ENCODE data around the gene ALDH16A1. TPM values are rescaled to one million over a fixed set of nuclear protein-coding genes. Genes with fewer than 3 reads are reported as not detected.
A peak's percentile ranks its signal among the peaks of the same experiment; 100 is the strongest.

Gene ALDH16A1
- total and polyA plus RNA-seq, 2 of the 8 experiments (the other 6 are each of a cell fraction or from before 2014, with no cell fraction given): 30.5 to 34.3 TPM

DNA sequence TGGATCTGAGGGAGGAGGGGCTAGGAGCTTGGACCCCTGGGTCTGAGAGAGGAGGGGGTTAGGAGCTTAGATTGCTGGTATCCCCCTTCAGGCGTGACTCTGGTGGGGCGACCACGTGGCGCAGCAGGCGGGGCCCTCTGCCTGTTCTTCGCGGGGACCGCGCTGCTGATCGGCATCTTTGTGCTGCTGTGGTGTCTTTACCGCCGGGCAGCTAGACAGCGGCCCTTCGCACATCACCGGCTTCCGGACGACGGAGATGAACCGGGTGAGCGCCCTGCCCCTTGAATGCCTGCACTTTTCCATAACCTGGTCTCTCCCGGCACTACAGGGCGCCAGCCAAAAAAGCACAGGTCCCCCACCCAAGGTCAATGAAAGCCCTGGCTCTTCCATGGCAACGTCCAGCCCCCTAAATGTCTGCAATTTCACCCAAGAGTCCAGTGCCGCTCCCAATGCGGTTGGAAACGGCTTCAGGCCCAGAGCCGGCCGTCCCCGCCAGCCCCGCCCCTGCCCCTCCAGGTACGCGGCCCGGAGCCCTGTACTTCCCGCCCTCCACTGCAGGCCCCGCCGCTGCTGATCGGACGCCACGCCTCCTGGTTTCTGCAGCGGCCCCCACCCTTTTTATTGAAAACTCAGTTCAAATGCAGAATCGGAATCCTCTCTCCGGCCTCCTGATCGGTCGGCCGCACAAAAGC lies 25.0 kb upstream of the ALDH16A1 start:
- Histone ChIP-seq H3K27ac (ENCODE audit: low read depth, low read length) (peak overlapping the region; percentile 26; the same call in 1 of the 2 replicates), H2AK5ac (ENCODE audit: low read depth, low read length) (0 out of 2 replicates have a peak overlapping the region, but pooled peaks have one; percentile 53), H4K91ac (replicated peaks; ENCODE audit: insufficient read length, low read length) (peak overlapping the region; percentile 92), H4K8ac (ENCODE audit: extremely low read depth, insufficient read depth, low read length) (peak overlapping the region; percentile 89), H2BK20ac (ENCODE audit: low read length) (no peak overlapping the region), H3K4ac (replicated peaks; ENCODE audit: insufficient read length, low read depth, low read length) (peak overlapping the region; percentile 87), H3K79me2 (ENCODE audit: control insufficient read depth in 1 of 2, insufficient read depth in 2 of 2, low read length in 2 of 2) (no peaks in the 10 kb centered on the region), H4K5ac (ENCODE audit: insufficient read length, low read depth, low read length) (peak overlapping the region; percentile 78), H2BK12ac (ENCODE audit: low read depth, low read length) (peak overlapping the region; percentile 60; the same call in 1 of the 2 replicates), H3K9me3 (ENCODE audit: insufficient read depth in 2 of 2, low read depth in 1 of 2, low read length in 1 of 2) (peaks cover 0 to 2% of the 10 kb centered on the region in 2 experiments; a peak in 1 of 4 replicates), H3K56ac (replicated peaks; ENCODE audit: insufficient read length, low read depth, low read length) (peak overlapping the region; percentile 73), H3K23me2 (ENCODE audit: low read depth, low read length) (peaks cover 25% of the 10 kb centered on the region), H3K4me1 (replicated peaks in 1 of 4; ENCODE audit: control insufficient read depth in 3 of 4, insufficient read depth in 4 of 4, low read length in 3 of 4) (peaks cover 4 to 39% (median 22%) of the 10 kb centered on the region in 4 experiments), H2BK15ac (ENCODE audit: low read length) (peak overlapping the region; percentile 95; the same call in 1 of the 2 replicates), H3K14ac (ENCODE audit: insufficient read length) (no peak overlapping the region), H3K9ac (replicated peaks in 1 of 4; ENCODE audit: extremely low read depth in 1 of 4, low read depth in 3 of 4, low read length in 3 of 4) (peak overlapping the region in 3 of 4 experiments; percentile 41 to 59 (median 54); a peak in 4 of 7 replicates), H3K27me3 (replicated peaks in 1 of 4; ENCODE audit: control insufficient read depth in 3 of 4, extremely low read depth in 1 of 4, insufficient read depth in 3 of 4, low read length in 3 of 4) (peaks cover 11 to 55% (median 51%) of the 10 kb centered on the region in 4 experiments), H3K4me3 (ENCODE audit: extremely low read depth in 1 of 4, insufficient read depth in 2 of 4, low read depth in 3 of 4, low read length in 4 of 4) (peak overlapping the region; percentile 49 to 71 (median 54)), H4K20me1 (replicated peaks in 1 of 2; ENCODE audit: control insufficient read depth in 1 of 2, insufficient read depth in 2 of 2, low read length in 2 of 2) (no peaks in the 10 kb centered on the region), H2AFZ (ENCODE audit: low read length) (peak overlapping the region; percentile 67), H3K4me2 (ENCODE audit: insufficient read depth in 1 of 2, low read depth in 2 of 2, low read length in 2 of 2) (peak overlapping the region; percentile 92 to 97), H3K23ac (ENCODE audit: insufficient read length) (no peak overlapping the region), H2BK120ac (replicated peaks; ENCODE audit: low read depth, low read length) (no peak overlapping the region), H3K36me3 (ENCODE audit: control insufficient read depth in 2 of 4, insufficient read depth in 4 of 4, low read length in 3 of 4) (no peaks in the 10 kb centered on the region), H3K18ac (ENCODE audit: extremely low read depth, low read length) (peak overlapping the region; percentile 87), H3K79me1 (ENCODE audit: low read depth, low read length) (no peaks in the 10 kb centered on the region), H2BK5ac (ENCODE audit: low read depth, low read length) (peak overlapping the region; percentile 78; the same call in 1 of the 2 replicates)
- ChIA-PET CTCF (ENCODE audit: partially characterized antibody) (interaction anchor here (0.8 to 5.2 kb wide), 7 partner anchors 8 to 127 kb away, joined by 4 to 49 read pairs (median 5); partner anchors contain the start of gene SLC17A7), POLR2A (ENCODE audit: partially characterized antibody) (interaction anchor here (0.8 to 5.0 kb wide), 8 partner anchors 8 to 65 kb away, joined by 3 to 21 read pairs (median 4); partner anchors contain the start of gene TEAD2)
- WGBS, 2 experiments (ENCODE audit: extremely low coverage in 1 of 2, insufficient coverage in 1 of 2, insufficient read length in 1 of 2, insufficient replicate concordance in 2 of 2, low coverage in 1 of 2, low lambda C conversion rate in 2 of 2, missing lambda C conversion rate in 1 of 2): 3% methylated on average over 39 of the region's 45 CpGs; no CpG with 5 or more reads in 1 of the 2 experiments
- FAIRE-seq: no peak
- peak in 1 of 2 experiments; percentile 87 for DNase-seq (ENCODE audit: low read depth in 1 of 2, low spot score in 2 of 2)
- TF ChIP-seq GTF2F1 (IDR thresholded peaks at IDR 0.05; ENCODE audit: borderline replicate concordance, low read depth, low read length) (no peak), E2F6 (IDR thresholded peaks at IDR 0.05) (peak; percentile 82), CHD1 (IDR thresholded peaks at IDR 0.05; ENCODE audit: low read depth, low read length) (no peak), EZH2 (IDR thresholded peaks at IDR 0.05; ENCODE audit: low read depth, low read length, severe bottlenecking) (no peak), CEBPB (IDR thresholded peaks at IDR 0.05; ENCODE audit: low read depth, low read length) (no peak), TAF1 (IDR thresholded peaks at IDR 0.05; ENCODE audit: low read depth, low read length) (0 out of 2 replicates have a peak, but pooled peaks have one; percentile 23), NRF1 (IDR thresholded peaks at IDR 0.05; ENCODE audit: low read depth, low read length) (no peak), CBX8 (IDR thresholded peaks at IDR 0.05; ENCODE audit: borderline replicate concordance, low read depth, low read length) (no peak), POLR2AphosphoS5 (IDR thresholded peaks at IDR 0.05; ENCODE audit: low read depth, low read length) (no peak), SP2 (IDR thresholded peaks at IDR 0.05; ENCODE audit: low read length) (no peak)

All from H1 (cell line).